GM12892 (cell line): ENCODE data around the gene FBLN2.

ENCODE experiments used
- DNase-seq: peaks from one replicate; pipeline ENCODE4 v3.0.0; 2011; ENCODE audit not compliant: insufficient read length
- FAIRE-seq: peaks from 2 replicates; lab custom pipeline; 2011; peaks lifted over from hg19 to GRCh38; lab: Jason Lieb, UNC
- POLR2A ChIP-seq: IDR thresholded peaks from 2 replicates; pipeline ENCODE4 v1.6.1; 2011; ENCODE audit warnings: low read depth, low read length, control low read depth
- POLR2AphosphoS5 ChIP-seq: IDR thresholded peaks from 2 replicates; pipeline ENCODE4 v1.6.1; 2011; ENCODE audit warnings: low read depth, low read length, control low read depth
- TAF1 ChIP-seq: IDR thresholded peaks from 2 replicates; pipeline ENCODE4 v1.6.1; 2011; ENCODE audit warnings: low read depth, mild to moderate bottlenecking, control low read depth, low read length, borderline replicate concordance

The FBLN2 gene

DNA sequence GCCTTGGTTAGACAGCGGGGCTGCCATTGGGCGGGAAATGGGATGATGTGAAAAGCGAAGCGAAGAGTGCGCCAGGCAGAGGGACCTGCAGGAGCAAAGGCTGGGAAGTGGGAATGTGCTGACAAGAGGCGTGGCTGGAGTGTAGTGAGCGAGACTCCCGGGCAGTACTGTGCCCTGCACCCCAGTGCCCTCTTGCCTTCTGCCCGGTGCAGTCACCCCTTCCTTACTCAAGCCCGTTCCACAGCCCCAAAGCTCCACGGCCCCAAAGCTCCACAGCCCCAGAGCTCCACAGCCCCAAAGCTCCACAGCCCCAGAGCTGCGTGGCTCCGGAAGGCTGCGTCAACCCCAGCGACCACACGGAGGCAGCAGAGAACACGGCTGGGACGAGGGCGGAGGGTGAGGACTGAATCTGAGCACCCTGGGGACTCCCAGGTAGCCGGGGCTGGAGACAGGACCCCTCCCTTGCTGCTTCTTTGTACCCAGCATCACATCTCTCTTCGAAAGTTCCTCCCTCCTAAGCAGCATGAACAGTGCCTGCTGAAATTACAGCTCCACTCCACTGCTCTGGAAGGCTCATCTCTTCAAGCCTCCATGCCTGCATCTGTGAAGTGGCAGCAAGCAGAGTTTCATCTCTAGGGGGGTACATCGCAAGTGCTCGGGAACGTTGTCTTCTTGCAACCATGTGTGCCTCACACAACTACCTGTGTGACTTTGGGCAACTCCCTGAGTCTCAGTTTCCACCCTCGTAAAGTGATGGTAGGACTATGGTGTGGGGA lies 108.9 kb downstream of the FBLN2 start:
- DNase-seq, result peak; percentile 84
- no peak for TF ChIP-seq POLR2AphosphoS5
- TF ChIP-seq POLR2A, result no peak
- FAIRE-seq, result peak; percentile 65

GRCh38 chr3:13658681-13659080 lies 109.8 kb downstream of the FBLN2 start:
- TF ChIP-seq POLR2AphosphoS5, result no peak
- no peak for TF ChIP-seq TAF1
- TF ChIP-seq POLR2A, result no peak
- DNase-seq, result no peak
- FAIRE-seq, result no peak

DNA sequence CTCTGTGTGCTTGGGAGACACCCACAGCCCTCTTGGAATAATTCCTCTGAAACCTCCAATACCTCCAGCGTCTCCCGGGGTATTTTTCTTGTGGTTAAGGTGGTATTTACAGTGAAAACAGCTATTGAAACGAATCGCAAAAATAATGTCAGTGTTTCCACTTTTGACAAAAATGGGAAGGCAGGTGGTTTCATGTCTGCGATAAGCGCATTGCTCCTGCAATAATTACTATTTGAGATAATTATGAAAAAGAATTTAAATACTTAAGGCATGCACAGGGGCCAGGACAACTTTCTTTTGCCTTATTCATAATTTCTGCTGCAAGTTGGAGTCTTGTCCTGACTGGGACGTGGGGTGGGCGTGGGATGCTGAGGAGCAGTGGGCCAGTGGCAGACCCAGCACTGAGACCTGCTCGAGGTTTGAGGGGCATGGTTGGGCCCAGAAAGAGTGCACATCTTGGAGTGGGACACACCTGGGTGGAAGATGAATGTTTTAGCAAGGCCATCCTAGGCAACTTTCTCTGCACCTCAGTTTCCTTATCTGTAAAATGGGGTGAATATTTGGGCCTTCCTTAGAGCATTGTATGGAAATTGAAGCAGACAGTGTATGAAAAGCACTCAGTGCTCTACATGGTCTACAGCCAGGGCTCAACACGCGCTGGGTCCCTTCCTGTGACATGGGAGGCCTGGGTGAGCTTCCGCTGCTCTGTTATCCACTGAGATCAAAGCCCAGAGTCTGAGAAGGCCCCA lies 110.5 kb downstream of the FBLN2 start:
- TF ChIP-seq POLR2A (no peak), TAF1 (no peak), POLR2AphosphoS5 (no peak)
- FAIRE-seq, result no peak

GRCh38 chr3:13660042-13660874 lies 111.3 kb downstream of the FBLN2 start:
- TF ChIP-seq TAF1 (no peak), POLR2AphosphoS5 (no peak), POLR2A (no peak)
- DNase-seq, result no peak
- FAIRE-seq, result no peak

More for the DNA sequence above, 110.5 kb downstream of the FBLN2 start:
- DNase-seq, result no peak

GRCh38 chr3:13661121-13661520 lies 112.2 kb downstream of the FBLN2 start:
- TF ChIP-seq POLR2A (no peak), POLR2AphosphoS5 (no peak), TAF1 (no peak)
- no peak for FAIRE-seq
- no peak for DNase-seq

DNA sequence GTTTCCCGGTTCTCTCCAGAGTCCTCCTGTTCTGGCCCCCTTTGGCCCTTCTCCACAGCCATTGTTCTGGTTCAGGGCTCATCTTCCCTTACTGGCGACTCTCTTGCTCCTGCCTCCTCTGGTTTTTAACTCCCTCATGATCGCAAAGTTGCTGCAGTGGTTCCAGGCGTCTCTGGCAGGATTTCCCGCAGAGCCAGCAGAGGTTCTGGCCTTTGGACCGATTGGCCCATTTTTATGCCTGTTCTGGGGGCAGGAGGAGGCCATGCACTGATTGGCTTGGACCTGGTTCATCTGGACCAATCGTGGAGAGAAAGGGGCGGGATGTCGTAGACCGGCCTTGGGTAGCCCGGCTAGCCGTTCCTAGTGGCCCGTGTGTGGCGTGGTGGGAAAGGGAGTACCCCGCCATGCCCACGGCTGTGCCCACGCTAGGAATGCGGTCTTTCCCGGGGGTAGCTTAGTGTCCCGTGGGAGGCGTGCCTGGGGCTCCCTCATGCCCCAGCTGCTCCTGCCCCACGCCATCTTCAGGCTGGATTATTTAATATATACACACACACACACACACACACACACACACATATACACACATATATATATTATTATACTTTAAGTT lies 113.4 kb downstream of the FBLN2 start:
- TF ChIP-seq POLR2A (no peak), TAF1 (no peak), POLR2AphosphoS5 (no peak)
- DNase-seq (no peak), FAIRE-seq (no peak)

DNA sequence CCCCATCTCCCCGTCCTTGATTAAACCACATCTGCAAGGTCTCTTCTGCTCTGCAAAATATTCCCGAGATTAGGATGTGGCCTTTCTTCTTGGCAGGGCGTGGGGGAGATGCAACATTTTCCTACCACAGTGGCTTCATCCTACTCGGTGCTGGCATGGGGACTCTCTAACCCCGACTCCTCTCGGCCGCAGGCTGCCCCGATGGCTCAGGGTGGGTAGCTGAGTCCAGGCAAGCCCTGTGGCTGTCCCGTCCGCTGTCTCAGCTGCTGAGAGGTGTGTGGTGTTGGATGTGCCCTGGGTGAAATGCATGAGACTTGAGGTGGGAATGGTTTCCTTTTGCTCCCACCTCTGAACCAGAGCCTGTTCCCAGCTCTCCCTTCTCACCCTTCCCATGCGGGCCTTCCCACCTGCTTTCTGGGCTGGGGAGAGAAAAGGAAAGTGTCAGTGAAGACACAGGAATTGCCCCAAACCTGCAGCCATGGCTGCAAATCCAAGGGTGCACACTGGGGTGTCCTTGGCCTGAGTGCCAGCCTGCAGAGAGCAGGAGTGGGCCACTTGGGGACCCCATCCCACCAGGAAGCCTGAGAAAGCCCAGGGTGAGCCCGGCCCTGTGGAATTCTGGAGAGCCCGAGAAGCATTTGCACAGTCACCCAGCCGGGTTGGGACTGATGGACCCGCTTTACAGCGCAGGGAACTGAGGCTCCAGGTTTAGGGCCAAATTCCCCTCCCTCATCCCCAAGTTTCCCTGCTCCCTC lies 115.0 kb downstream of the FBLN2 start:
- FAIRE-seq, result no peak
- no peak for DNase-seq
- TF ChIP-seq POLR2AphosphoS5 (no peak), POLR2A (no peak), TAF1 (no peak)

DNA sequence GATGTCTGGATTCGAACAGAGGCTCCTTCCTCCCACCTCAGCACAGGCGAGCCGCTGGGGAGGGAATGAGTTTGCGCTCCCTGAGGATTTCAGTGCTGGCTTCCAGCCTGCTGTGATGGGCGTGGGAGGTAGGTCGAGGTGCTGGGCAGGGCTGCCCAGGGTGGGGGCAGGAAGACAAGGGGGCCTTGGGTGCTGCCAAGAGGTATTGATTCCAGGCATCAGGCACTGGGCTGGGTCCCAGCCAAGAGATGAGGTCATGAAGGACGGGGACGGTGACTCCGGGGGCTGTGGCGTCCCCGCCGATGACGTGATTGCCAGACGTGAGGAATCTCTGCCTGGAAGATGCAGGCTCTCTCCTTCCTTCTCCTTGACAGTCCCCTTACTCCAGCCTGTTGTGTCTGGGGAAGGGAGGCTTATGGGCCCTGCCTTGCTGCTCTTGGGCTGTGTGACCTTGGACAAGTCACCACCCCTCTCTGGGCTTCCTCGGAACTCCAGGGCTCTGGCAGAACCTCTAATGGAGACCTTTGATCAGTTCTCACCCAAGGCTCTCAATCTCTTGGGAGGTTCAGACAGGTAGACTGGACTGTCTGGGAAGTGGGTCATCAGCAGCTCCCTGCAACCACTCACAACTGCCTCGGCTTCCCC lies 116.8 kb downstream of the FBLN2 start:
- no peak for FAIRE-seq
- no peak for DNase-seq
- TF ChIP-seq POLR2A, result no peak
- TF ChIP-seq TAF1, result no peak
- TF ChIP-seq POLR2AphosphoS5, result no peak

DNA sequence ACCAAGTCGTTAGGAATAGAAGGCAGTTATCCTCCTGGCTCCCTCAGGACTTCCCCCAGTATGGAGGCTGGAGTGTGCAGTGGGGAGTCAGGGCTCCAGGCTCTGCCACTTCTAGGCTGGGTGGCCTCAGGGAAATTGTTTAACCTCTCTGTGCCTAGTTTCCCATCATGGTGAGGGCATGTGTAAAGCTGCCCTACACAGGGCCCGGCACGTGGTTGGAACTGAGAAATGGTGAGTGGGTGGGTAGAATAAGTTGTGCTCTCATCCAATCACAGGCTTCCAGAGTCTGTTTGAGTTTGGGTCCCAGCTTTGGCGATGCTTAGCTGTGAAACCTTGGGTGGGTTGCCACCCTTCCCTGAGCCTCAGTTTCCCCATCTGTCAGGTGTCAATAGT lies 117.3 kb downstream of the FBLN2 start:
- DNase-seq (no peak), FAIRE-seq (no peak)
- TF ChIP-seq POLR2AphosphoS5 (no peak), POLR2A (no peak), TAF1 (no peak)
